ENCODE data around the gene TBX6.

- TF ChIP-seq CTCF (IDR thresholded peaks at IDR 0.05) (no peak), POLR2A (IDR thresholded peaks at IDR 0.05) (peak in 1 of 2 donors; percentile 21), EP300 (IDR thresholded peaks at IDR 0.05) (no peak)
Measured at GRCh38 chr16:30096105-30096861, 4.6 kb upstream of the TBX6 start, which contains the start of gene YPEL3.

Measured in sigmoid colon (tissue), 4 donors.